ENCODE measurements around the gene RECK.
"Not testable (repeated sequence)": the region's sequence is repeated elsewhere in the genome, so short reads cannot be mapped to it uniquely, and the experiment has no call there.

RECK gene, protein sequence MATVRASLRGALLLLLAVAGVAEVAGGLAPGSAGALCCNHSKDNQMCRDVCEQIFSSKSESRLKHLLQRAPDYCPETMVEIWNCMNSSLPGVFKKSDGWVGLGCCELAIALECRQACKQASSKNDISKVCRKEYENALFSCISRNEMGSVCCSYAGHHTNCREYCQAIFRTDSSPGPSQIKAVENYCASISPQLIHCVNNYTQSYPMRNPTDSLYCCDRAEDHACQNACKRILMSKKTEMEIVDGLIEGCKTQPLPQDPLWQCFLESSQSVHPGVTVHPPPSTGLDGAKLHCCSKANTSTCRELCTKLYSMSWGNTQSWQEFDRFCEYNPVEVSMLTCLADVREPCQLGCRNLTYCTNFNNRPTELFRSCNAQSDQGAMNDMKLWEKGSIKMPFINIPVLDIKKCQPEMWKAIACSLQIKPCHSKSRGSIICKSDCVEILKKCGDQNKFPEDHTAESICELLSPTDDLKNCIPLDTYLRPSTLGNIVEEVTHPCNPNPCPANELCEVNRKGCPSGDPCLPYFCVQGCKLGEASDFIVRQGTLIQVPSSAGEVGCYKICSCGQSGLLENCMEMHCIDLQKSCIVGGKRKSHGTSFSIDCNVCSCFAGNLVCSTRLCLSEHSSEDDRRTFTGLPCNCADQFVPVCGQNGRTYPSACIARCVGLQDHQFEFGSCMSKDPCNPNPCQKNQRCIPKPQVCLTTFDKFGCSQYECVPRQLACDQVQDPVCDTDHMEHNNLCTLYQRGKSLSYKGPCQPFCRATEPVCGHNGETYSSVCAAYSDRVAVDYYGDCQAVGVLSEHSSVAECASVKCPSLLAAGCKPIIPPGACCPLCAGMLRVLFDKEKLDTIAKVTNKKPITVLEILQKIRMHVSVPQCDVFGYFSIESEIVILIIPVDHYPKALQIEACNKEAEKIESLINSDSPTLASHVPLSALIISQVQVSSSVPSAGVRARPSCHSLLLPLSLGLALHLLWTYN

GRCh38 chr9:36036780-36037548 is at the start of gene RECK:
Gene RECK (plus strand): TSS chr9:36036913. CDS start chr9:36036999, 86 bp downstream.
- DNase-seq: peak; percentile 76

DNA sequence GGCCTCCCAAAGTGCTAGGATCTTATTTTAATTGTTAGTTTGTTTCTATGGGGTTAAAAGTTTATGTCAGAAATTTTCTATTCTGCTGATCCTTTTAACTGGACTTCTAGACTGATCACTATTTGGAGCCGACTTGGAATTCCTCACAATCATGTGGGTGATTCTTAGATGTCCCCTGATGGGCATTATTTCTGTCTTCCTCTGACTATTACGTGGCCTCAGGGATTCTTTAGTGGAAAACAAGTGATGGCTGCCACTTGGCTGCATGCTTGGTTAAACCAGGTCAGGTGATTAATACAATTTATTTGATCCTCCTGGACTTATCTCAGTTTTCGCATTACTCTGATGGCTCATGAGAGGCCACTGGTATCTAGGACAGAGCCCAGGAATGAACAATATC is 46.6 kb upstream of the RECK start:
- DNase-seq: no peak

DNA sequence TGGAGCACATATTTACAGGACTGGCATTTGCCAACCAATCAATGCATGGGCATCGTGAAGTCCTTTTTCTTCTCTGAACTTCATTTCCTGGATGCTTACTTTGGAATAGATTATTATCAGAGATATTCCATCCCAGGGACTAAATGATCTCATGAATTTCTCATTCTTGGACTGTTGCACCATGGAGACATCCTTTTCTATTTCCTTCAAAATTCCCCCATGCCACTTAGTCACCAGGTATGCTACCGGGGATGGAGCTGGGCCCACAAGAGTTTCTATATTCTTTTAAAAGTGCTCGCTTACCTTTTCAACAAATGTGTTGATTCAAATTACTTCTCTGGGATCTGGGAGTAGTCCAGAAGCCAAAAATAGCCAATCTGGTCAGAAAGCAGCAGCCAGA is 43.6 kb upstream of the RECK start:
- not testable (repeated sequence) for DNase-seq

- no peak for DNase-seq
Measured at GRCh38 chr9:35993976-35994720, 42.6 kb upstream of the RECK start.

DNA sequence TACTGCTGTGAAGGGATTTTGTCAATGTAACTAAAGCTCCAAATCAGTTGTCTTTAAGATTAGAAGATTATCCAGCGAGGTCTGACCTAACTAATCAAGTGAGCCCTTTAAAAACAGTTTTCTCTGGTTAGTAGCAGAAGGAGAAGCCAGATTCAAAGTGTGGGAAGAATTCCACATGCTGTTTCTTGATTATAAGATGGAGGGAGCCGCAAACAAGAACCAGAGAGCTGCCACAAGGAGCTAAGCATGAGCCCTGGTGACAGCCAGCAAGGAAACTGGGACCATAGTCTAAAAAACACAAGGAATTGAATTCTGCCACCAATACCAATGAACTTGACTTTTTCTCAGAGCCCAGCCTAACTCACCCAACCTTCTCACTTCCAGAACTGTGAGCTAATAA is 41.8 kb upstream of the RECK start:
- DNase-seq: no peak

GRCh38 chr9:35996358-35996970 is 40.2 kb upstream of the RECK start:
- no peak for DNase-seq

- DNase-seq: not testable (repeated sequence)
Measured at GRCh38 chr9:35997016-35997415, 39.7 kb upstream of the RECK start.

DNA sequence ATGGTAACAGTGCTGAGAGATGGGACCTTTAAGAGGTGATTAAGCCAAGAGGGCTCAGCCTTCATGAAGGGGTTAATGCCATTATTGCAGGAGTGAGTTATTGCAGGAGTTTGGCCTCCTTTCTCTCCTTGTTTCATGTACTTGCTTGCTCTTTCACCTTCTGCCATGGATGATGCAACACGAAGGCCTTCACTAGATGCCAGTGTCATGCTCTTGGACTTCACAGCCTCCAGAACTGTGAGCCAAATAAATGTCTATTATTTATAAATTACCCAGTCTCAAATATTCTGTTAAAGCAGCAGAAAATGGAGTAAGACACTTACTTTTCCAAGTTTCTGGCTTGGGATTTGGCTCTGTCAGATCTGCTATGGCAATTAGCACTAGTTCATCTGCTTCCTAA is 38.4 kb upstream of the RECK start:
- no peak for DNase-seq

DNA sequence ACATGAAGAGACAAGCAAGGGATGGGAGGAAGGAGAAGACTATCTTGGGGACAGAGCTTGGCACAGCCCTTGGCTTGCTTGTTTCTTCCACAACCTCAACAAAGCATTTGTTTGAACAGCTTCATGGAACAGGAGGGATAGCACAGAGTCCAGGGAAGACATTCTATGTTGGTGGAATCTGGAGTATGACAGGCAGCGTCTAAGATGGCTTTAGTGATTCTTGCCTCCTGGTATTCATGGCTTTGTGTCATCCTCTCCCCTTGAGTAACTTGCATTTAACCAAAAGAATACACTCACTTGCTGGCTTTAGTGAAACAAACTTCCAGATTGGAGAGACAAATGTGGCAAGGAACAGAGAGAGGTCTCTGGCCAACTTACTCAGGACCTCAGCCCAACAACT is 30.8 kb upstream of the RECK start:
- no peak for DNase-seq

- no peak for DNase-seq
Measured at GRCh38 chr9:36006549-36007315, 30.0 kb upstream of the RECK start.

DNA sequence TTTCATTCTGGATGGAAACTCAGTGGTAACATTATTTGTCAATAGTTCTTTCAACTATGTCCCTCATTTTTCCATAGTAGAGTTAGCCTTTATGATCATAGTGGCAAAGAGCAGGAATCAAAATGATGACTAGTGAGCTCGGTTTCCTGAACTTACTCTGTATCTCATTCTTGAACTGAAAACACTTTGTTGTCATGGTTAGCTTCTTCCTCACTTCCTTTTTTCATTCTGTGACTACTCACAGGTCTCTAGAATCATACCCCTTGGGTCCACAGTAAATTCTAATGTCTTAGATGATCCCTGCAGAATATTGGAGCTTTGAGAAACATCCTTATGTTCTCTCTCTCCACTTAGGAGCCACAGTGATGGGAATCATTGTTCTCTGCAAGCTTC is 29.4 kb upstream of the RECK start:
- DNase-seq: no peak

- no peak for DNase-seq
Measured at GRCh38 chr9:36007852-36008251, 28.9 kb upstream of the RECK start.

GRCh38 chr9:36008774-36009300 is 27.9 kb upstream of the RECK start:
- DNase-seq: peak; percentile 53

DNA sequence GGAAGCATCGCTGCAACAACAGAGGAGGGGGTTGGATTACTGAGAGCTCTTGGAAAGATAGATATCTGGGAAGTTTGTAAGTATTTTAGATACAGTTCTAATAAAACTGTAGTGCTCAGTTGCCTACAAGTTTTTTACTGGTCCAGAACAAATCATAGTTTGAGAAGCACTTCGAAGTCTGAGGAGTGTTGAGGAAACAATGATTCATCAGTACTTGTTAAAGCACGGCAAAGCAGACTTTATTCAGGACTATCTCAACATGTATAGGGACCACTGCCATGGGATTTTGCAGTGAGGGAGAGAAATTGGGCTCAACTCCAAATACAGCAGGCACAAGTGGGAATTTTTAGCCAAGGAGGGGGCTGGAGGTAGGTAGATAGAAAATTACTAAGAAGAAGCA is 25.3 kb upstream of the RECK start:
- no peak for DNase-seq

GRCh38 chr9:36017278-36017677 is 19.4 kb upstream of the RECK start:
- DNase-seq: no peak

- no peak for DNase-seq
Measured at GRCh38 chr9:36018129-36018528, 18.6 kb upstream of the RECK start.

DNA sequence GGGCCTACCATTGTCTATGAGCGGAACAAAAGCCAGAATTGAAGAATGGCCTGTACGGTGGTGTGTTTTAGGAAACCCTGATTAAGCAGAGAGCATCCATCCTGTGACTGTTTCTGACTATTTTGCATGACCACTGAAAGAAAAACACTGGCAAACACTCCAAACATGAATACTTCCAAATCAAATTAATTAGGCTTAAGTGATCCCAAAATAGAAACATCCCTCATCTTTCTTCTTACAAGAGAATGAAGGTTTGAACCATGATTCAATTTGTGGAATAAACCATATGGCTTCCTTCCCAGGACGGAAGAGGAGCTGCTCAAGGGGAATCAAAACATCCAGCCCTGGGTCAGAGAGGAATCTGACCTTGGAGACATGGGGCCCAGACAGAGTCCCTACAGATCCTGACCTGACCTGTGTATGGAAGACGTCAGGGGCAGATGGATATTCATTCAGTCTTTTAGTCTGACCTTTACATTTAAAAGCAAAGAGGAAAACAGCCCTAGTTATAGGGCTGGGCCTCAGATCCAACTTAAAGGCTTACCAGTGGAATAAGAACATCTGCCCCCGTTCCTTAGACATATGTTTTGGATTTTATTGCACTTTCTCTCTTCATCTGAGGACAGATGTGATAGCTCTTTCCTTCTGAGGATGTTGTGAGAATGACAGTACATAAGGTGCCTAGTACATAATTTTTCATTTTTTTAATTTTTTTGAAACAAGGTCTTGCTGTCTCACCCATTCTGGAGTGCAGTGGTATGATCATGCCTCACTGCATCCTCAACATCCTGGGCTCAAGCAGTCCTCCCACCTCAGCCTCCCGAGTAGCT is 17.6 kb upstream of the RECK start:
- DNase-seq: no peak

DNA sequence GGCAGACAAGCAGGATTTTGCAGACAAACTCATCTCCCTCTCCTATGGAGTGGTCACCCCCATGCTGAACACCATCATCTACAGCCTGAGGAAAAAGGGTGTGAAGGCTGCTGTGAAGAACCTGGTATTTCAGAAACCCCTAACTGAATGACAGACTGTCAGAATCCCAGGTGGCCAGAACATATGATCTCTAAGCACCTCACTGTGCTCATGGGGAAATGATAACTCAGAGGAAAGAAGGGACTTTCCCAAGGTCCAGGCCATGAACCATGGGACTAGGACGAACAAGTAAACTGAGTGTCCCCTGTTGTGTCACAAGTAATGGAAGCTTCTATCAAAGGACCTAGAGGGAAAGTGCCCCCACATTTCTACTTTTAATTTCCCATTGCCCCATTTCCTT is 14.7 kb upstream of the RECK start:
- no peak for DNase-seq

DNA sequence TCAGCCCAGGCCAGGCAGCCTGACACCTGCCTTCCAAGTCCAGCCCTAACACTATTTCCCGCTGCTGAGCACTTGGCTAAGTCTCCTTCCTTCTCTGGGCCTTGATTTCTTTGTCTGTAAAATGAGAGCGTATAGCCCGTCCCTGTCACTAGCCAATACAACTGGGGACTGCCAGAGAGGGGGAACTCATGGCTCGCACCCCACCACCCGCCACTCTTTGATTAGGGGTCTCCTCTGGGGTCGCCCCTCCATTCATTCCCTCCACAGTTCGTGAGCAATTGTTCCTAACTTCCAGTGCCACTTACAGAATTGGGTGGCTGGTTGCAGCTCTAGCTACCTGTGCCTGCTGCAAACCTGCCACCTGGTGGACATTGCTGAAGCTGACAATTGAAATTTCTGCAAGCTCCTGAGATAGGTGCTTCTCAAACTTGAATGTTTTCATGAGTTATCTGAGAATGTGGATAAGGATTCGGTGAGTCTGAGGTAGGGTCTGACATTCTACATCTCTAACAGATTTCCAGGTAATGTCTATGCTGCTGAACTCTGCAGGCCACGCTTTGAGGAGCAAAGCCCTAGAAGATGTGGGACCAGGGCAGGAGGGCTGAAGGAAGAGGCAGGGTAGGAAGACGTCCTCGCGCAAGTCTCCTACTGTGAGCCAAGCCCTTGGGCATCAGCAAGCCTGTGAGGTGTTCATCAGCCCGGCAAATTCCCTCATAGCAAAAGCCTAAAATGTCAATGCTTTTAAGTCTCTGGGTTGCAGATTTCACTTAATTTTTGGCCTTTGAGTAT is 13.3 kb upstream of the RECK start:
- DNase-seq: peak; percentile 61
